HepG2 (cell line): Measurements from ENCODE around the gene PARS2.

Experiments
- POLR2AphosphoS5 ChIP-seq: IDR thresholded peaks from 2 replicates; pipeline ENCODE4 v1.6.1; 2012; ENCODE audit warnings: low read depth, low read length
- TCF12 ChIP-seq, 2 experiments: fragments of 450-650 bp in 1 of 2; sonication (generic) in 1 of 2; formaldehyde crosslinking in 1 of 2; IDR thresholded peaks; 2 replicates each; pipeline versions ENCODE4 v1.6.1 to v1.8.0; 2017 to 2022; ENCODE audit warnings: antibody characterized with exemption in 1 of 2, mild to moderate bottlenecking in 1 of 2, missing genetic modification reagents in 1 of 2, moderate library complexity in 1 of 2
- ZBTB42 ChIP-seq: sonication (generic); formaldehyde crosslinking; IDR thresholded peaks from 2 replicates; pipeline ENCODE4 v1.5.0; 2020; ENCODE audit warnings: mild to moderate bottlenecking, missing genetic modification reagents
- ZNF224 ChIP-seq: sonication (generic); formaldehyde crosslinking; IDR thresholded peaks from 2 replicates; pipeline ENCODE4 v1.5.0; 2020; ENCODE audit warnings: mild to moderate bottlenecking, missing genetic modification reagents
- TF ChIP-seq, protein P1 (sequence below): sonication (generic); formaldehyde crosslinking; IDR thresholded peaks from 2 replicates; pipeline ENCODE4 v1.5.0; 2020; ENCODE audit warnings: mild to moderate bottlenecking, missing genetic modification reagents, moderate library complexity

DNA sequence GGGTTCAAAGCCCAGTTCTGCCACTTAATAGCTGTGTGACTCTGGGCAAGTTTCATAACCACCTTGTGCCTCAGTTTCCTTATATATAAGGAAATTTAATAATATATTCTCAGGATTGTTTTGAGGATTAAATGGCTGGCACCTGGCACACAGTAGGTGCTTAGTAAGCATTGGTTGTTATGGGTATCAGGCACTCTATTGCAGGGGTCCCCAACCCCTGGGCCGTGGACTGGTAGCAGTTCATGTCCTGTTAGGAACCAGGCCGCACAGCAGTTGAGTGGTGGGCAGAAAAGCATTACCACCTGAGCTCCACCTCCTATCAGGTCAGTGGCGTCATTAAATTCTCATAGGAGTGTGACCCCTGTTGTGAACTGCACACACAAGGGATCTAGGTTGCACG lies 18.5 kb downstream of the PARS2 start:
- TF ChIP-seq ZNF224 (CRISPR knock-in tag), result no peak
- TF ChIP-seq, protein P1, sequence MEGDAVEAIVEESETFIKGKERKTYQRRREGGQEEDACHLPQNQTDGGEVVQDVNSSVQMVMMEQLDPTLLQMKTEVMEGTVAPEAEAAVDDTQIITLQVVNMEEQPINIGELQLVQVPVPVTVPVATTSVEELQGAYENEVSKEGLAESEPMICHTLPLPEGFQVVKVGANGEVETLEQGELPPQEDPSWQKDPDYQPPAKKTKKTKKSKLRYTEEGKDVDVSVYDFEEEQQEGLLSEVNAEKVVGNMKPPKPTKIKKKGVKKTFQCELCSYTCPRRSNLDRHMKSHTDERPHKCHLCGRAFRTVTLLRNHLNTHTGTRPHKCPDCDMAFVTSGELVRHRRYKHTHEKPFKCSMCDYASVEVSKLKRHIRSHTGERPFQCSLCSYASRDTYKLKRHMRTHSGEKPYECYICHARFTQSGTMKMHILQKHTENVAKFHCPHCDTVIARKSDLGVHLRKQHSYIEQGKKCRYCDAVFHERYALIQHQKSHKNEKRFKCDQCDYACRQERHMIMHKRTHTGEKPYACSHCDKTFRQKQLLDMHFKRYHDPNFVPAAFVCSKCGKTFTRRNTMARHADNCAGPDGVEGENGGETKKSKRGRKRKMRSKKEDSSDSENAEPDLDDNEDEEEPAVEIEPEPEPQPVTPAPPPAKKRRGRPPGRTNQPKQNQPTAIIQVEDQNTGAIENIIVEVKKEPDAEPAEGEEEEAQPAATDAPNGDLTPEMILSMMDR (CRISPR knock-in tag), result no peak
- TF ChIP-seq POLR2AphosphoS5, result no peak
- TF ChIP-seq TCF12 (IDR thresholded peaks at IDR 0.05), result no peak
- TF ChIP-seq TCF12 (CRISPR knock-in tag; IDR thresholded peaks at IDR 0.05), result no peak
- no peak for TF ChIP-seq ZBTB42 (CRISPR knock-in tag)
